Effector CD4-positive, alpha-beta T cell (primary cell): ENCODE results near the gene FBXO11.
A peak's percentile ranks its signal among the peaks of the same experiment; 100 is the strongest.

Experiments used
- DNase-seq: peaks from one replicate; pipeline ENCODE4 v3.0.0-alpha.2; 2020

Gene FBXO11

GRCh38 chr2:47783486-47784351 is 122.6 kb downstream of the FBXO11 start:
- DNase-seq: peak; percentile 70

DNA sequence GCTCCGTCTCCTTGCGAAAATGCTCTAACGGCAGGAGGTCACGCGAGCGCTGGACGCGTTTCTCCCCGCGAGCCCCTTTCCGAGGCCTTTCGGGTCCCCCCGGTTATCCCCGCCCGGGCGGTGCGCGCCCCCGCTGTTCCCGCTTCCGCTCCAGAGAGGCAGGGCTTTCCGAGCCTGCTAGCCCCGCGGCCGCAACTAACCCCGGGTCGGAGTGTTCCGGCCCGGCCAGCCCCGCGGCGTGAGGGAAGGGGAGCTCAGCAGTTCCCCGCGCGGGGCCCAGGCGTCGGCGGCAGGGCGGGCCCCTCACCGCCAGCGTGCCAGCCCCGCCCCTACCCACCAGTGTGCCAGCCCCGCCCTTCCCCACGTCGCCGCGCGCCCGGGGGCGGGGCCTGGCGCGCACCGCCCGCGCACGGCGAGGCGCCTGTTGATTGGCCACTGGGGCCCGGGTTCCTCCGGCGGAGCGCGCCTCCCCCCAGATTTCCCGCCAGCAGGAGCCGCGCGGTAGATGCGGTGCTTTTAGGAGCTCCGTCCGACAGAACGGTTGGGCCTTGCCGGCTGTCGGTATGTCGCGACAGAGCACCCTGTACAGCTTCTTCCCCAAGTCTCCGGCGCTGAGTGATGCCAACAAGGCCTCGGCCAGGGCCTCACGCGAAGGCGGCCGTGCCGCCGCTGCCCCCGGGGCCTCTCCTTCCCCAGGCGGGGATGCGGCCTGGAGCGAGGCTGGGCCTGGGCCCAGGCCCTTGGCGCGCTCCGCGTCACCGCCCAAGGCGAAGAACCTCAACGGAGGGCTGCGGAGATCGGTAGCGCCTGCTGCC is 123.4 kb downstream of the FBXO11 start, which contains the start of gene MSH6:
Gene MSH6, plus strand, starts transcription at position 475 of the 815 bp plus-strand sequence. Its CDS starts 89 bp downstream, at position 564.
- DNase-seq: peak; percentile 82

- no peak for DNase-seq
Measured at GRCh38 chr2:47782381-47782670, 124.0 kb downstream of the FBXO11 start.

DNA sequence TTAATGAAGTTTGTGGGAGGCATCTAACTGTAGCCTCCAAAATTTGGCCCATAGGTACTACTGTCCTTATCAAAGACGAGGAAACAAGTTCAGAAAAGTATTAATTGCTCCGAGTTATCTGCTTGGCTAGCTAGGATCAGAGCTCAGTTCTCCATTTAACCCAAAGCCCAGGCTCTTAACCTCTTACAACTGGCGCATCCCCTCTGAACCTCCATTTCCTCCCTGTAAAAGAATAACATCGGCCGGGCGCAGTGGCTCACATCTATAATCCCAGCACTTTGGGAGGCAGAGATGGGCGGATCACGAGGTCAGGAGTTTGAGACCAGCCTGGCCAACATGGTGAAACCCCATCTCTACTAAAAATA is 126.9 kb downstream of the FBXO11 start:
- DNase-seq: no peak

DNA sequence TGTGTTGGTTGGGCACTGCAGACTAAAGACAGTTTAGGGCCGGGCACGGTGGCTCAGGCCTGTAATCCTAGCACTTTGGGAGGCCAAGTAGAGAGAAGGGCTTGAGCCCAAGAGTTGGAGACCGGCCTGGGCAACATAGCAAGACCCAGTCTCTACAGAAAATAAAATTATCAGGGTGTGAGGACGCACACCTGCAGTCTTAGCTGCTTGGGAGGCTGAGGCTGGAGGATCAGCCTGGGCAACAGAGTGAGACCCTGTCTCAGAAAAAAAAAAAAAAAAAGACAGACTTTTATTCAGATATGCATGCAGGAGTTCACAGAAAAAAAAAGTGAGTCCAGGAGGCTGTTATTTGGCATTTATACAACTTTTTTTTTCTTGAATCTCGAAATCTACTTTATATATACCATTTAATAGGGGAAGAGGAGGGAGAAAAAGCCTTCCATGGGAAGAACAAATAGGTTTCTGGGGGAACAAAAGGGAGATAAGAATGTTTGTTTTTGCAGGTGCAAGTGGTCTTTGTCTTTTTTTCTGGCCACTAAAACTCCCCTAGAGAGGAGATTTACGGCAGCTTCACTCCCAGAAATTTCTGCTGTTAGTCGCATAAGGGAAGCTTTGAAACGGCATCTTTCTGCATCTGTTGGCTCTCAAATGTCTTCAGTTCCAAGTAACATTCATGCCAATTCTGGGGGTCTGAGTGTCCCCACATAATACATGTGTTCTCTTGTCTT is 127.4 kb downstream of the FBXO11 start:
- DNase-seq: no peak

DNA sequence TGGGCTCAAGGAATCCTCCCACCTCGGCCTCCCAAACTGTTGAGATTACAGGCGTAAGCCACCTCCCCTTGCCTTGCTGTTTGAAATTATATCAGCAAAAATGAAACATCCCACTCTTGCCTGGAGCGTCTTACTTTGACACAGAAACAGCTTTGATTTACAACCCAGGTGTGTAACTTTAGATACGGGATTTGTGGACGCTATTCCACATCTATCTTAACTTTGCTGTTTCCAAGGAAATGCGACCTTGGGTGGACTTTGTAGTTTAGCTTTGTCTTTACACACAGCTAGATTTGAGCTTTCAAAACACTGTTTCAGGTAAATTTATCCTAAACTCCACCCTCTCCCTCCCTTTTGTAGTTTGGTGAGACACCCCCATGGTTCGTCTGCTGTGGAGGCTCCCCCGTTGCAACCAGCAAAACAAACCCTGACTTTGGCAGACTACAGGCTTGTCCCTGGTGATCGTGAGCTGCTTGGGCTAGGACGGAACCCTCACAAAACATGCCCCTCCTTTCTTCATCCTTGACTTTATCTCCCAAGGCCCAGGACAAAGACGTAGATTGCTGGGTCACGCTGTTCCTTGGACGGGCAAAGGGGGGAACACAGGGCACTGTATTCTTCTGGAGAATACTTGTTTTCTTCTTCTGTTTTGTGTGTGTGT is 128.9 kb downstream of the FBXO11 start:
- no peak for DNase-seq

GRCh38 chr2:47774567-47774966 is 131.7 kb downstream of the FBXO11 start:
- DNase-seq: no peak

GRCh38 chr2:47772343-47772742 is 134.0 kb downstream of the FBXO11 start:
- DNase-seq: no peak

- no peak for DNase-seq
Measured at GRCh38 chr2:47771211-47771610, 135.1 kb downstream of the FBXO11 start.

- DNase-seq: no peak
Measured at GRCh38 chr2:47769318-47769717, 137.0 kb downstream of the FBXO11 start.

DNA sequence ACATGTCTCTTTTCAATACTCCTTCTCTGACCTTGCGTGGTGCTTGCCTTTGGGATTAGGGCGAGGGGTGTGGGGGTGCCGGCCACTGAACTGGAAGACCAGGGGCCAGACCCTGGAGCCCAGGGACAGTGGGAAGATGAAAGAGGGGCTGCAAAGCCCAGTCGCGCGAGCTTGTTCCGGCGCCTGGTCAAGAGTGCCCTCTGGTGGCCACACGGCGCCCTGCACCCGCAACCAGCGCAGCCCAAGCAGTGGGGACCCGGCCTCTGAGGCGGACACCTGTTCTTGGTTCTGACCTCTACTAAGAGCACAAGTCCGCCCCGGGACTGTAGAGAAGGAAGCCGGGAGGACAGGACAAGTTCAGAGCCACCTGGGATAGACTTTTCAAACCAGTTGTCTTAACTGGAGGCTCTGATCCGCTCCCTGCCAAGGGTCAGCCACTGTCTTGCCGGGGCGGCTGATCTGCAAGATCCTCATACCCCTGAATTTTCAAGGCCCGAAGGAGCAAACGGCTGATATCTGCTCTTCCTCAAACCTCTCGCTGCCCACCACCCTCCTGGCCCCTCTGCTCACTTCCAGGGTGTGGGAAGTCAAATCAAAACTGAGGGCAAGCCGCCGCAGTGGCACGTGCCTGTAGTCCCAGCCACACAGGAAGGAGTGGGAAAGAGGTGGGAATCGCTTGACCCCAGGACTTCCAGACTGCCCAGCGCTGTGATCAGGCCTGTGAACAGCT is 138.3 kb downstream of the FBXO11 start:
- DNase-seq: peak; percentile 63

DNA sequence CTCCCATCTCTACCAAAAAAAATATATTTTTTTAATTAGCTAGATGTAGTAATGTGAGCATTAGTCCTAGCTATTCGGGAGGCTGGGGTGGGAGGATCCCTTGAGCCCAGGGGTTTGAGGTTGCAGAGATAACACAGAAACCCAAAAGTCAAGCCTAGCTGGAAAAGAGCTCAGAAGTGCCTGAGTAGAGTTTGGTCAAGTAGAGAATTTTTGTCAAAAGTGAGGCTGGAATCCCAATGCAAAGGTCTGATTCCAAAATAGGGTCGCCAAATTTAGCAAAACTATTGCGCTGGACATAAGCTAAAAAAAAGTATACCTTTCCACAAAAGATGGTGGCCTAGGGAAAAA is 138.8 kb downstream of the FBXO11 start:
- DNase-seq: no peak

- DNase-seq: no peak
Measured at GRCh38 chr2:47751856-47752414, 154.4 kb downstream of the FBXO11 start.

GRCh38 chr2:47747878-47748277 is 158.4 kb downstream of the FBXO11 start:
- DNase-seq: no peak

- DNase-seq: no peak
Measured at GRCh38 chr2:47744074-47744473, 162.2 kb downstream of the FBXO11 start.

- DNase-seq: no peak
Measured at GRCh38 chr2:47741637-47742036, 164.7 kb downstream of the FBXO11 start.

- DNase-seq: no peak
Measured at GRCh38 chr2:47741101-47741500, 165.2 kb downstream of the FBXO11 start.
